SK-N-SH (cell line): ENCODE data around the gene KCNJ15.

Experiments
- EZH2phosphoT487 ChIP-seq: fragments of 200-600 bp; sonication (generic); IDR thresholded peaks from 2 replicates; pipeline ENCODE4 v1.6.1; 2017; ENCODE audit warnings: low read depth, mixed run types, mild to moderate bottlenecking, antibody characterized with exemption, moderate library complexity, borderline replicate concordance
- POLR2AphosphoS5 ChIP-seq: IDR thresholded peaks from 2 replicates; pipeline ENCODE4 v1.6.1; 2012; ENCODE audit warnings: low read depth, low read length
- RAD21 ChIP-seq: IDR thresholded peaks from 2 replicates; pipeline ENCODE4 v1.6.1; 2012; ENCODE audit warnings: mild to moderate bottlenecking, low read length
- RCOR1 ChIP-seq: fragments of 150-350 bp; IDR thresholded peaks from 2 replicates; pipeline ENCODE4 v1.6.1; 2017; ENCODE audit warnings: antibody characterized with exemption, low read length
- TF ChIP-seq, protein P1 (sequence below): fragments of 200-600 bp; sonication (generic); IDR thresholded peaks from 2 replicates; pipeline ENCODE4 v1.6.1; 2017; ENCODE audit warnings: antibody characterized with exemption, mild to moderate bottlenecking, moderate library complexity

- no peak for TF ChIP-seq RCOR1
- TF ChIP-seq, protein P1, sequence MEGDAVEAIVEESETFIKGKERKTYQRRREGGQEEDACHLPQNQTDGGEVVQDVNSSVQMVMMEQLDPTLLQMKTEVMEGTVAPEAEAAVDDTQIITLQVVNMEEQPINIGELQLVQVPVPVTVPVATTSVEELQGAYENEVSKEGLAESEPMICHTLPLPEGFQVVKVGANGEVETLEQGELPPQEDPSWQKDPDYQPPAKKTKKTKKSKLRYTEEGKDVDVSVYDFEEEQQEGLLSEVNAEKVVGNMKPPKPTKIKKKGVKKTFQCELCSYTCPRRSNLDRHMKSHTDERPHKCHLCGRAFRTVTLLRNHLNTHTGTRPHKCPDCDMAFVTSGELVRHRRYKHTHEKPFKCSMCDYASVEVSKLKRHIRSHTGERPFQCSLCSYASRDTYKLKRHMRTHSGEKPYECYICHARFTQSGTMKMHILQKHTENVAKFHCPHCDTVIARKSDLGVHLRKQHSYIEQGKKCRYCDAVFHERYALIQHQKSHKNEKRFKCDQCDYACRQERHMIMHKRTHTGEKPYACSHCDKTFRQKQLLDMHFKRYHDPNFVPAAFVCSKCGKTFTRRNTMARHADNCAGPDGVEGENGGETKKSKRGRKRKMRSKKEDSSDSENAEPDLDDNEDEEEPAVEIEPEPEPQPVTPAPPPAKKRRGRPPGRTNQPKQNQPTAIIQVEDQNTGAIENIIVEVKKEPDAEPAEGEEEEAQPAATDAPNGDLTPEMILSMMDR, result no peak
- TF ChIP-seq POLR2AphosphoS5, result no peak
- TF ChIP-seq EZH2phosphoT487, result no peak
- TF ChIP-seq RAD21, result no peak
Measured at GRCh38 chr21:38310646-38311485, 54.1 kb downstream of the KCNJ15 start.
